H9 (cell line): Measurements from ENCODE around the gene C15orf40. TPM values are rescaled to one million over a fixed set of nuclear protein-coding genes. Genes with fewer than 3 reads are reported as not detected.

Experiments used
- DNase-seq: peaks from one replicate; pipeline ENCODE4 v3.0.0-alpha.2; 2017
- H2AFZ ChIP-seq: one replicate; pipeline ENCODE4 v1.6.1; 2013; ENCODE audit warnings: mild to moderate bottlenecking, low read length, control low read depth, moderate library complexity
- H2AK5ac ChIP-seq: 2 replicates; pipeline ENCODE4 v1.6.1; 2013; ENCODE audit warnings: low read length, control low read depth, mixed read lengths; ENCODE audit not compliant: insufficient read length
- H2BK120ac ChIP-seq: one replicate; pipeline ENCODE4 v1.6.1; 2013; ENCODE audit warnings: low read depth, mild to moderate bottlenecking, low read length, control low read depth, inconsistent platforms; ENCODE audit not compliant: poor library complexity, severe bottlenecking
- H2BK12ac ChIP-seq: 2 replicates; pipeline ENCODE4 v1.6.1; 2013; ENCODE audit warnings: low read length, control low read depth, mixed read lengths, low read depth; ENCODE audit not compliant: insufficient read length
- H2BK15ac ChIP-seq: 2 replicates; pipeline ENCODE4 v1.6.1; 2013; ENCODE audit warnings: low read depth, low read length, control low read depth
- H2BK20ac ChIP-seq: one replicate; pipeline ENCODE4 v1.6.1; 2013; ENCODE audit warnings: low read depth, mild to moderate bottlenecking, low read length, control low read depth, inconsistent platforms; ENCODE audit not compliant: poor library complexity, severe bottlenecking
- H2BK5ac ChIP-seq: 2 replicates; pipeline ENCODE4 v1.6.1; 2013; ENCODE audit warnings: low read length, control low read depth, mixed read lengths; ENCODE audit not compliant: insufficient read length
- H3K14ac ChIP-seq: 2 replicates; pipeline ENCODE4 v1.6.1; 2013; ENCODE audit warnings: low read length, control low read depth; ENCODE audit not compliant: insufficient read depth
- H3K18ac ChIP-seq: 2 replicates; pipeline ENCODE4 v1.6.1; 2013; ENCODE audit warnings: low read depth, mild to moderate bottlenecking, mixed read lengths, low read length, control low read depth; ENCODE audit not compliant: insufficient read length
- H3K23ac ChIP-seq: 2 replicates; pipeline ENCODE4 v1.6.1; 2013; ENCODE audit warnings: low read length, control low read depth, mixed read lengths, low read depth; ENCODE audit not compliant: insufficient read length
- H3K23me2 ChIP-seq: 2 replicates; pipeline ENCODE4 v1.6.1; 2013; ENCODE audit warnings: low read depth, mild to moderate bottlenecking, mixed read lengths, low read length, control low read depth; ENCODE audit not compliant: insufficient read length, poor library complexity, severe bottlenecking
- H3K27ac ChIP-seq: 2 replicates; pipeline ENCODE4 v1.5.1; 2013; ENCODE audit warnings: low read length, control low read depth, mixed read lengths, low read depth; ENCODE audit not compliant: insufficient read length
- H3K27me3 ChIP-seq: 2 replicates; pipeline ENCODE4 v1.6.1; 2013; ENCODE audit warnings: low read length, control low read depth, inconsistent platforms; ENCODE audit not compliant: insufficient read depth
- H3K4ac ChIP-seq: 2 replicates; pipeline ENCODE4 v1.6.1; 2013; ENCODE audit warnings: low read depth, mild to moderate bottlenecking, control low read depth, inconsistent platforms, low read length, moderate library complexity
- H3K4me1 ChIP-seq: 2 replicates; pipeline ENCODE4 v1.6.1; 2013; ENCODE audit warnings: low read length, control low read depth, inconsistent platforms; ENCODE audit not compliant: insufficient read depth
- H3K4me2 ChIP-seq: 2 replicates; pipeline ENCODE4 v1.6.1; 2013; ENCODE audit warnings: low read length, control low read depth, mixed read lengths; ENCODE audit not compliant: insufficient read length, insufficient read depth
- H3K56ac ChIP-seq: 2 replicates; pipeline ENCODE4 v1.6.1; 2013; ENCODE audit warnings: low read depth, mild to moderate bottlenecking, mixed read lengths, low read length, control low read depth; ENCODE audit not compliant: insufficient read length
- H3K79me1 ChIP-seq: 2 replicates; pipeline ENCODE4 v1.6.1; 2013; ENCODE audit warnings: low read depth, mild to moderate bottlenecking, moderate library complexity, low read length, control low read depth, inconsistent platforms; ENCODE audit not compliant: insufficient read depth, poor library complexity, severe bottlenecking
- H3K79me2 ChIP-seq: 2 replicates; pipeline ENCODE4 v1.6.1; 2013; ENCODE audit warnings: low read length, control low read depth, inconsistent platforms; ENCODE audit not compliant: insufficient read depth
- H3K9ac ChIP-seq: 2 replicates; pipeline ENCODE4 v1.6.1; 2013; ENCODE audit warnings: low read length, control low read depth, mixed read lengths; ENCODE audit not compliant: insufficient read length; ENCODE audit errors: extremely low read depth
- H3K9me3 ChIP-seq: one replicate; pipeline ENCODE4 v1.6.1; 2013; ENCODE audit warnings: low read depth, low read length, inconsistent platforms; ENCODE audit not compliant: control insufficient read depth
- H3T11ph ChIP-seq: one replicate; pipeline ENCODE4 v1.6.1; 2013; ENCODE audit warnings: mild to moderate bottlenecking, low read length, control low read depth, inconsistent platforms
- H4K20me1 ChIP-seq: one replicate; pipeline ENCODE4 v1.6.1; 2013; ENCODE audit not compliant: control insufficient read depth, insufficient read length, insufficient read depth
- H4K5ac ChIP-seq: 2 replicates; pipeline ENCODE4 v1.6.1; 2013; ENCODE audit warnings: low read depth, mild to moderate bottlenecking, mixed read lengths, low read length, control low read depth; ENCODE audit not compliant: insufficient read length
- H4K8ac ChIP-seq: replicated peaks from 2 replicates; pipeline ENCODE4 v1.6.1; 2013; ENCODE audit warnings: low read length, control low read depth, mixed read lengths, low read depth; ENCODE audit not compliant: insufficient read length
- H4K91ac ChIP-seq: 2 replicates; pipeline ENCODE4 v1.6.1; 2013; ENCODE audit warnings: low read depth, mild to moderate bottlenecking, moderate library complexity, mixed read lengths, low read length, control low read depth; ENCODE audit not compliant: insufficient read length
- H3K27ac Mint-ChIP-seq, 3 experiments: 2 replicates in 2 of 3; 3 replicates in 1 of 3; pipeline ENCODE4 v1.8.0; 2020 to 2021; ENCODE audit warnings: mixed read lengths in 3 of 3, mild to moderate bottlenecking in 1 of 3, moderate library complexity in 1 of 3
- H3K27me3 Mint-ChIP-seq: 2 replicates; pipeline ENCODE4 v1.8.0; 2021; ENCODE audit warnings: low read depth, mild to moderate bottlenecking, moderate library complexity, mixed read lengths
- H3K36me3 Mint-ChIP-seq, 3 experiments: 2 replicates in 2 of 3; 3 replicates in 1 of 3; pipeline ENCODE4 v1.8.0; 2020 to 2021; ENCODE audit warnings: low read depth in 3 of 3, mixed read lengths in 3 of 3; ENCODE audit not compliant: insufficient read depth in 1 of 3
- H3K4me1 Mint-ChIP-seq, 2 experiments: 2 replicates each; pipeline ENCODE4 v1.8.0; 2020; ENCODE audit warnings: mixed read lengths in 2 of 2
- H3K4me3 Mint-ChIP-seq, 2 experiments: 2 replicates in 1 of 2; 3 replicates in 1 of 2; pipeline ENCODE4 v1.8.0; 2020 to 2021; ENCODE audit warnings: mild to moderate bottlenecking in 2 of 2, mixed read lengths in 2 of 2, moderate library complexity in 1 of 2
- H3K9me3 Mint-ChIP-seq, 2 experiments: 2 replicates in 1 of 2; 3 replicates in 1 of 2; pipeline ENCODE4 v1.8.0; 2020; ENCODE audit warnings: mild to moderate bottlenecking in 2 of 2, mixed read lengths in 2 of 2, moderate library complexity in 1 of 2
- CTCF ChIP-seq: fragments of 200-600 bp; sonication (generic); conservative IDR thresholded peaks from 3 replicates; pipeline ENCODE4 v1.8.0; 2021; ENCODE audit warnings: antibody characterized with exemption, mild to moderate bottlenecking
- WGBS: extraction: QIAGEN DNeasy Blood & Tissue Kit; methylation state at CpG from one replicate; pipeline ENCODE4 v1.1.7; 2013; ENCODE audit warnings: missing lambda C conversion rate, low lambda C conversion rate, mixed read lengths; ENCODE audit not compliant: insufficient read length; ENCODE audit errors: extremely low coverage; 5-methylcytosine and 5-hydroxymethylcytosine counted together
- total RNA-seq: library from RNA; stranded (reverse); gene quantifications from 2 replicates; pipeline ENCODE4 v1.2.1, GENCODE V29; 2021

Gene C15orf40
- total RNA-seq, 1 experiment from 2014 or later = 11.5 TPM

GRCh38 chr15:82979726-82980125 lies 31.7 kb downstream of the C15orf40 start:
- no peaks in the 10 kb centered on the region for H3K27me3 ChIP-seq
- no peaks in the 10 kb centered on the region for H4K20me1 ChIP-seq
- H3K9me3 ChIP-seq = no peaks in the 10 kb centered on the region
- WGBS = no CpG with 5 or more reads among the region's 1 CpG
- no peak overlapping the region for H3K9ac ChIP-seq
- DNase-seq = no peak
- Mint-ChIP-seq H3K4me1 (no peaks in the 10 kb centered on the region), H3K27me3 (peaks cover 13% of the 10 kb centered on the region), H3K36me3 (no peaks in the 10 kb centered on the region), H3K27ac (no peak overlapping the region), H3K9me3 (no peaks in the 10 kb centered on the region), H3K4me3 (no peak overlapping the region)
- no peak overlapping the region for H2BK120ac ChIP-seq
- H2BK5ac ChIP-seq = no peak overlapping the region
- no peak overlapping the region for H3K18ac ChIP-seq
- H3K4me1 ChIP-seq = no peaks in the 10 kb centered on the region
- no peaks in the 10 kb centered on the region for H3K79me2 ChIP-seq
- no peak overlapping the region for H3T11ph ChIP-seq
- no peak overlapping the region for H3K14ac ChIP-seq
- no peak overlapping the region for H3K56ac ChIP-seq
- no peak overlapping the region for H3K27ac ChIP-seq
- H3K79me1 ChIP-seq = no peaks in the 10 kb centered on the region
- H3K4me2 ChIP-seq = no peak overlapping the region
- no peak overlapping the region for H2AFZ ChIP-seq
- no peak overlapping the region for H2BK20ac ChIP-seq
- no peak overlapping the region for H4K91ac ChIP-seq
- no peaks in the 10 kb centered on the region for H3K23me2 ChIP-seq
- H2BK12ac ChIP-seq = no peak overlapping the region
- H3K23ac ChIP-seq = no peak overlapping the region
- no peak overlapping the region for H3K4ac ChIP-seq
- no peak overlapping the region for H2AK5ac ChIP-seq
- H4K8ac ChIP-seq = no peak overlapping the region
- H4K5ac ChIP-seq = no peak overlapping the region
- no peak for TF ChIP-seq CTCF
- H2BK15ac ChIP-seq = no peak overlapping the region
